Fibroblast of lung (primary cell): ENCODE measurements around the gene HPDL.

Source experiments
- CTCF ChIP-seq, 2 donors: IDR thresholded peaks in 1 of 2; conservative IDR thresholded peaks in 1 of 2; 1 replicate in 1 of 2; 2 replicates in 1 of 2; pipeline ENCODE4 v1.5.1; 2011 to 2012; ENCODE audit warnings: low read length in 2 of 2, control low read depth in 1 of 2, inconsistent platforms in 1 of 2, low read depth in 1 of 2, mild to moderate bottlenecking in 1 of 2
- EZH2 ChIP-seq: IDR thresholded peaks from 2 replicates; pipeline ENCODE4 v1.5.1; 2012; ENCODE audit warnings: low read length, control low read depth, mild to moderate bottlenecking; ENCODE audit errors: missing control alignments

GRCh38 chr1:45291716-45292115 is 35.0 kb upstream of the HPDL start:
- TF ChIP-seq CTCF (conservative IDR thresholded peaks at IDR 0.05 in 1 of 2, IDR thresholded peaks at IDR 0.05 in 1 of 2; ENCODE audit: low read depth in 1 of 2, low read length in 2 of 2) (no peak), EZH2 (no peak)
